H1 (cell line): ENCODE measurements around the gene LIMK2. TPM values are rescaled to one million over a fixed set of nuclear protein-coding genes. Genes with fewer than 3 reads are reported as not detected.

Source experiments
- CHD1 ChIP-seq: IDR thresholded peaks from 2 replicates; pipeline ENCODE4 v1.6.1; 2012; ENCODE audit warnings: low read depth, low read length, improper control_type of control experiment
- MAFK ChIP-seq: IDR thresholded peaks from 2 replicates; pipeline ENCODE4 v1.6.1; 2012; ENCODE audit warnings: low read depth, mild to moderate bottlenecking, improper control_type of control experiment, low read length
- polyA plus RNA-seq, 7 experiments: library from polyadenylated mRNA; depleted of rRNA in 3 of 7; stranded (reverse) in 5 of 7; unstranded in 2 of 7; fragments of >200 nt in 5 of 7; fragments of 200-250 nt in 2 of 7; gene quantifications; 1 replicate in 5 of 7; 2 replicates in 1 of 7; 4 replicates in 1 of 7; pipeline versions ENCODE4 v1.2.1 to v1.2.3, GENCODE V29; 2011 to 2013; ENCODE audit warnings: missing spikeins in 2 of 7, mixed read lengths in 2 of 7
- total RNA-seq: library from RNA; stranded (reverse); fragmentation: NEBNext Ultra II Directional; extraction: Animal tissue kit (Norgen Biotek cat#: 25700); gene quantifications from 2 replicates; pipeline ENCODE4 v1.2.1, GENCODE V29; 2021

The LIMK2 gene
- total and polyA plus RNA-seq, 2 of the 8 experiments (the other 6 are each of a cell fraction or from before 2014, with no cell fraction given) = 13.2 to 37.6 TPM

GRCh38 chr22:31221084-31221483 is 9.0 kb downstream of the LIMK2 start (continued):
- TF ChIP-seq MAFK (no peak), CHD1 (no peak)
